Pancreas (tissue), 10 donors: ENCODE data around the gene ZBTB7B. TPM values are rescaled to one million over a fixed set of nuclear protein-coding genes. Genes with fewer than 3 reads are reported as not detected.

Source experiments
- ATAC-seq, 4 donors: fragments of 200-7000 bp; cut with Tn5 transposase; one replicate each; pipeline versions ENCODE4 v1.8.0 to v1.9.1; 2020; ENCODE audit warnings: mild to moderate bottlenecking in 4 of 4, moderate library complexity in 4 of 4
- DNase-seq, 6 donors: peaks; one replicate each; pipeline ENCODE4 v3.0.0-alpha.2; 2020
- FAIRE-seq: peaks from 2 replicates; lab custom pipeline; 2012; peaks lifted over from hg19 to GRCh38; lab: Jason Lieb, UNC
- H3K27ac ChIP-seq, 4 donors: fragments of 200-600 bp; sonication (generic); 1 replicate in 3 of 4; 2 replicates in 1 of 4; pipeline versions ENCODE4 v1.5.0 to v1.8.0; 2020
- H3K27me3 ChIP-seq, 4 donors: fragments of 200-600 bp; one replicate each; pipeline ENCODE4 v1.8.0; 2021
- H3K36me3 ChIP-seq, 3 donors: fragments of 200-600 bp; sonication (generic) in 1 of 3; one replicate each; pipeline versions ENCODE4 v1.5.0 to v1.8.0; 2020 to 2021
- H3K4me1 ChIP-seq, 3 donors: fragments of 200-600 bp; one replicate each; pipeline ENCODE4 v1.8.0; 2021
- H3K4me3 ChIP-seq, 4 donors: fragments of 200-600 bp; sonication (generic) in 2 of 4; one replicate each; pipeline versions ENCODE4 v1.5.0 to v1.8.0; 2020 to 2021
- H3K9me3 ChIP-seq, 4 donors: fragments of 200-600 bp; one replicate each; pipeline ENCODE4 v1.8.0; 2021
- WGBS, 2 donors: extraction: QIAGEN DNeasy Blood & Tissue Kit; methylation state at CpG; one replicate each; pipeline ENCODE4 v1.1.7; 2013; 5-methylcytosine and 5-hydroxymethylcytosine counted together
- intact Hi-C, 3 donors: fragments of 100-400 bp; cut with DNase I; formaldehyde crosslinking; loops; one replicate each; pipeline versions ENCODE4 v1.11.1 to v1.14.2; 2022
- polyA plus RNA-seq, 2 donors: library from polyadenylated mRNA; stranded (reverse); fragments of 200-250 nt; gene quantifications; one replicate each; pipeline ENCODE4 v1.2.3, GENCODE V29; 2013
- total RNA-seq, 6 donors: library from RNA; stranded (reverse); fragmentation: NEBNext Ultra II Directional in 4 of 6; extraction: Animal tissue kit (Norgen Biotek cat#: 25700) in 4 of 6; gene quantifications; one replicate each; pipeline versions ENCODE4 v1.2.1 to v1.2.4, GENCODE V29; 2021 to 2023
- TF ChIP-seq, protein P1 (sequence below), 4 donors: fragments of 200-600 bp; sonication (generic) in 3 of 4; IDR thresholded peaks; one replicate each; pipeline versions ENCODE4 v1.5.0 to v1.8.0; 2021; ENCODE audit warnings: antibody characterized with exemption in 4 of 4
- donor health status: healthy with polysubstance abuse.
- donor health status: DM: no; HTN: no; CAD: no; lungs with moderate emphysema.
- donor health status: DM: no; HTN: no; CAD: no.
- donor health status: control.
- donor health status: control.
- donor health status: Bipolar disorder and iron deficiency.
- donor health status: DM: yes; HTN: yes; CAD: no.
- donor health status: DM: no; HTN: no; CAD: no.
- donor health status: DM: no; HTN: no; CAD: no.
- donor health status: DM: yes; HTN: yes; CAD: no.

Gene ZBTB7B
- total and polyA plus RNA-seq, 8 donors = 19.8 to 38.4 (median 34.4) TPM

- Histone ChIP-seq H3K27me3 (no peaks in the 10 kb centered on the region), H3K4me1 (peaks cover 12 to 22% (median 20%) of the 10 kb centered on the region in 3 donors), H3K36me3 (peaks cover 0 to 33% (median 21%) of the 10 kb centered on the region in 3 donors), H3K4me3 (peak overlapping the region in 2 of 4 donors; percentile 17 to 73), H3K27ac (peak overlapping the region in 3 of 4 donors; percentile 90 to 97 (median 94)), H3K9me3 (no peaks in the 10 kb centered on the region)
- 51 to 54% methylated on average over 19 to 22 of the region's 22 CpGs for WGBS, 2 donors
- DNase-seq = peak in 1 of 6 donors; percentile 63
- TF ChIP-seq, protein P1, sequence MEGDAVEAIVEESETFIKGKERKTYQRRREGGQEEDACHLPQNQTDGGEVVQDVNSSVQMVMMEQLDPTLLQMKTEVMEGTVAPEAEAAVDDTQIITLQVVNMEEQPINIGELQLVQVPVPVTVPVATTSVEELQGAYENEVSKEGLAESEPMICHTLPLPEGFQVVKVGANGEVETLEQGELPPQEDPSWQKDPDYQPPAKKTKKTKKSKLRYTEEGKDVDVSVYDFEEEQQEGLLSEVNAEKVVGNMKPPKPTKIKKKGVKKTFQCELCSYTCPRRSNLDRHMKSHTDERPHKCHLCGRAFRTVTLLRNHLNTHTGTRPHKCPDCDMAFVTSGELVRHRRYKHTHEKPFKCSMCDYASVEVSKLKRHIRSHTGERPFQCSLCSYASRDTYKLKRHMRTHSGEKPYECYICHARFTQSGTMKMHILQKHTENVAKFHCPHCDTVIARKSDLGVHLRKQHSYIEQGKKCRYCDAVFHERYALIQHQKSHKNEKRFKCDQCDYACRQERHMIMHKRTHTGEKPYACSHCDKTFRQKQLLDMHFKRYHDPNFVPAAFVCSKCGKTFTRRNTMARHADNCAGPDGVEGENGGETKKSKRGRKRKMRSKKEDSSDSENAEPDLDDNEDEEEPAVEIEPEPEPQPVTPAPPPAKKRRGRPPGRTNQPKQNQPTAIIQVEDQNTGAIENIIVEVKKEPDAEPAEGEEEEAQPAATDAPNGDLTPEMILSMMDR (IDR thresholded peaks at IDR 0.05) = no peak
- intact Hi-C loops = loop anchor here in 2 of 3 donors (10.0 kb wide), 1 partner anchor 45 kb away; no protein-coding TSS in a partner anchor
- FAIRE-seq = no peak
- no peak for ATAC-seq
Observed at GRCh38 chr1:154969860-154970452, 32.6 kb upstream of the ZBTB7B start.

DNA sequence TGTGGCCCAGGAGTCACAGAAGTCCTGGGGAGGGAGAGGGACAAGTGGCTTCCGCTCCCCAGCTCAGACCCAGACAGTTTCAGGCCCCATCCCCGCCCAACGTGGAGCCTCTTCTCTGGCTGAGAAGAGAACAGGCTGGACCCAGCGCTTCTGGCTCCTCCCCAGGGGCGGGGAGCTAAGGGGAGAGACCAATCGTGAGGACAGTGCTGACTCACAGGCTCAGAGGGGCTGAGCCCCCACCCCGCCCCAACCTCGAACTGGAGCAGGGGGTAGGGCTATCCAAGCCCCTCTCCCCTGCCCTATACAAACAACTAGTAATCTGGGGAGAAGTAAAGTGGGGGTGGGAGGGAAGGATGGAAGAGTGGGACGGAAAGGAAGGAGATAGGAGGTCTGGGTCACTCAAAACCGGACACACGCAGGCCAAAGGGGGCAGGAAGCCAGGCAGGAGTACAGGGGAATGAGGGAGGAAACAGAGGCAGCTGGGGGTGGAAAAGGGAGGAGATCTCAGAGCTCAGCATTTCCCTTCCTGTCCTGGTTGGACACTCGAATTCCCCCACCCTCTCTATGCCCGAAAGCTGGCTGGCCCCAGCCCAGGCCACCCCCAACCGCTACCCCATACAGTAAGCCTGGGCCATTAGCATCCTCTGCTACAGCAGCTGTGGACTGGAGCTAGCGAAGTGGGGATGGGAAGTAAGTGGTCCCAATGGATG, 31.8 kb upstream of the ZBTB7B start, which contains the start of gene SHC1:
SHC1 (minus strand) TSS at position 117 of the 710 bp plus-strand sequence. CDS start 221 bp downstream, outside the sequence.
- TF ChIP-seq, protein P1 (IDR thresholded peaks at IDR 0.05) = no peak
- WGBS, 2 donors = 47 to 48% methylated on average over 15 of the region's 15 CpGs
- intact Hi-C loops = no loop called here

GRCh38 chr1:154971341-154971998, 31.1 kb upstream of the ZBTB7B start:
- peaks cover 12 to 26% (median 22%) of the 10 kb centered on the region in 3 donors for H3K4me1 ChIP-seq
- 23 to 26% methylated on average over 10 of the region's 10 CpGs for WGBS, 2 donors

More for the DNA sequence above, 31.8 kb upstream of the ZBTB7B start, which contains the start of gene SHC1:
- DNase-seq = peak; percentile 70 to 89 (median 78)
- H3K4me1 ChIP-seq = peaks cover 12 to 22% (median 20%) of the 10 kb centered on the region in 3 donors
- H3K27ac ChIP-seq = peak within 1 kb of the TSS; percentile 33 to 97 (median 92)
- no peaks in the 10 kb centered on the region for H3K27me3 ChIP-seq
- peaks cover 0 to 27% (median 14%) of the 10 kb centered on the region in 3 donors for H3K36me3 ChIP-seq
- H3K9me3 ChIP-seq = no peaks in the 10 kb centered on the region
- ATAC-seq = peak in 1 of 4 donors; percentile 10
- FAIRE-seq = no peak
- H3K4me3 ChIP-seq = peak within 1 kb of the TSS in 2 of 4 donors; percentile 17 to 73

GRCh38 chr1:154972213-154972516, 30.4 kb upstream of the ZBTB7B start:
- ATAC-seq (no peak), DNase-seq (no peak), FAIRE-seq (no peak)
- no peaks in the 10 kb centered on the region for H3K9me3 ChIP-seq
- H3K36me3 ChIP-seq = peaks cover 0 to 13% (median 6%) of the 10 kb centered on the region in 3 donors
- WGBS, 2 donors = 47 to 61% methylated on average over 3 of the region's 3 CpGs
- no peaks in the 10 kb centered on the region for H3K27me3 ChIP-seq
- peak overlapping the region; percentile 90 to 98 (median 96) for H3K27ac ChIP-seq
- H3K4me3 ChIP-seq = peak overlapping the region in 2 of 4 donors; percentile 52 to 73
- TF ChIP-seq, protein P1 (IDR thresholded peaks at IDR 0.05) = no peak
- intact Hi-C loops = no loop called here
- H3K4me1 ChIP-seq = peaks cover 12 to 26% (median 22%) of the 10 kb centered on the region in 3 donors

More at GRCh38 chr1:154971341-154971998, 31.1 kb upstream of the ZBTB7B start:
- Histone ChIP-seq H3K4me3 (peak overlapping the region in 1 of 4 donors; percentile 73), H3K27me3 (no peaks in the 10 kb centered on the region), H3K9me3 (no peaks in the 10 kb centered on the region), H3K27ac (peak overlapping the region in 3 of 4 donors; percentile 90 to 97 (median 94)), H3K36me3 (peaks cover 0 to 20% (median 7%) of the 10 kb centered on the region in 3 donors)
- TF ChIP-seq, protein P1 (IDR thresholded peaks at IDR 0.05) = no peak
- FAIRE-seq (no peak), ATAC-seq (no peak), DNase-seq (no peak)
- intact Hi-C loops = no loop called here
